D721Med (cell line): ENCODE results near the gene S100A11.

Experiments used
- DNase-seq: peaks from one replicate; pipeline ENCODE4 v3.0.0; 2011; ENCODE audit warnings: low spot score; ENCODE audit not compliant: insufficient read length
- FAIRE-seq: peaks from 2 replicates; lab custom pipeline; 2011; peaks lifted over from hg19 to GRCh38; lab: Jason Lieb, UNC
- TF ChIP-seq, protein P1 (sequence below): IDR thresholded peaks from 2 replicates; pipeline ENCODE4 v1.5.1; 2012; ENCODE audit warnings: mild to moderate bottlenecking, control low read depth; ENCODE audit not compliant: insufficient read depth; ENCODE audit errors: missing control alignments

The S100A11 gene

DNA sequence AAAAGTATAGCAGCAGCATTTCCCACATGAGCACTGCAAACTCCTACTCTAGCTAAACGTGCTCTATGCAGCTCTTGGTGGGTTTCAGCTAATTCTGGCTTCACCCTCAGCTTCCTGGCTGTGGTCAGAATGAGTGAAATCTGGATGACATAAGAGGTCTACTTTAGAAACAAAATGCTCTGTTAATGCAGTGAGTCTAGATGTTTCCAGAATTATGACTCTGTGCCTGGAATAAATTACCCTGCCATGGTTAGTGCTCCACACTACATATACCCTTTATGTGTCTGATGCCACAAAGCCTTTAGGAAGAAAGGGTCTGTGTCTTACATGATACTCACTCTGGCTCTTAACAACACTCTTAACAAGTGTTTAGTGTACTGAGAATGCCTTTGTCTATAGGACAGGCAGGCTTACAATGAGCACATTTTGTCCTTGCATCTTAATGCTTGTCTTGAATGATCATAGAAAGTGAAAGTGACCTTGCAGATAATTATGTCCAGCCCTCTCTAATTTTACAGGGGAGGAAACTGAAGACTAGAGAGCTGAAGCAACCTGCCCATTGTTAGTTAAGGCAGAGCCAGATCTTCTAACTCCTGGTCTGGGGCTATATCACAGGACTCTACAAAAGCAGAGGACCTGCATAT lies 52.4 kb downstream of the S100A11 start:
- FAIRE-seq, result no peak
- no peak for DNase-seq
- TF ChIP-seq, protein P1, sequence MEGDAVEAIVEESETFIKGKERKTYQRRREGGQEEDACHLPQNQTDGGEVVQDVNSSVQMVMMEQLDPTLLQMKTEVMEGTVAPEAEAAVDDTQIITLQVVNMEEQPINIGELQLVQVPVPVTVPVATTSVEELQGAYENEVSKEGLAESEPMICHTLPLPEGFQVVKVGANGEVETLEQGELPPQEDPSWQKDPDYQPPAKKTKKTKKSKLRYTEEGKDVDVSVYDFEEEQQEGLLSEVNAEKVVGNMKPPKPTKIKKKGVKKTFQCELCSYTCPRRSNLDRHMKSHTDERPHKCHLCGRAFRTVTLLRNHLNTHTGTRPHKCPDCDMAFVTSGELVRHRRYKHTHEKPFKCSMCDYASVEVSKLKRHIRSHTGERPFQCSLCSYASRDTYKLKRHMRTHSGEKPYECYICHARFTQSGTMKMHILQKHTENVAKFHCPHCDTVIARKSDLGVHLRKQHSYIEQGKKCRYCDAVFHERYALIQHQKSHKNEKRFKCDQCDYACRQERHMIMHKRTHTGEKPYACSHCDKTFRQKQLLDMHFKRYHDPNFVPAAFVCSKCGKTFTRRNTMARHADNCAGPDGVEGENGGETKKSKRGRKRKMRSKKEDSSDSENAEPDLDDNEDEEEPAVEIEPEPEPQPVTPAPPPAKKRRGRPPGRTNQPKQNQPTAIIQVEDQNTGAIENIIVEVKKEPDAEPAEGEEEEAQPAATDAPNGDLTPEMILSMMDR, result no peak
